ELR (cell line): ENCODE results near the gene RGS14.
"Not testable (repeated sequence)": the region's sequence is repeated elsewhere in the genome, so short reads cannot be mapped to it uniquely, and the experiment has no call there.

ENCODE experiments used
- DNase-seq: peaks from one replicate; pipeline ENCODE4 v3.0.0-alpha.2; 2015; ENCODE audit warnings: low read depth

Gene RGS14

GRCh38 chr5:177364159-177364962, 6.6 kb downstream of the RGS14 start:
- DNase-seq: peak; percentile 53

GRCh38 chr5:177365845-177366527, 8.3 kb downstream of the RGS14 start:
- DNase-seq: no peak

DNA sequence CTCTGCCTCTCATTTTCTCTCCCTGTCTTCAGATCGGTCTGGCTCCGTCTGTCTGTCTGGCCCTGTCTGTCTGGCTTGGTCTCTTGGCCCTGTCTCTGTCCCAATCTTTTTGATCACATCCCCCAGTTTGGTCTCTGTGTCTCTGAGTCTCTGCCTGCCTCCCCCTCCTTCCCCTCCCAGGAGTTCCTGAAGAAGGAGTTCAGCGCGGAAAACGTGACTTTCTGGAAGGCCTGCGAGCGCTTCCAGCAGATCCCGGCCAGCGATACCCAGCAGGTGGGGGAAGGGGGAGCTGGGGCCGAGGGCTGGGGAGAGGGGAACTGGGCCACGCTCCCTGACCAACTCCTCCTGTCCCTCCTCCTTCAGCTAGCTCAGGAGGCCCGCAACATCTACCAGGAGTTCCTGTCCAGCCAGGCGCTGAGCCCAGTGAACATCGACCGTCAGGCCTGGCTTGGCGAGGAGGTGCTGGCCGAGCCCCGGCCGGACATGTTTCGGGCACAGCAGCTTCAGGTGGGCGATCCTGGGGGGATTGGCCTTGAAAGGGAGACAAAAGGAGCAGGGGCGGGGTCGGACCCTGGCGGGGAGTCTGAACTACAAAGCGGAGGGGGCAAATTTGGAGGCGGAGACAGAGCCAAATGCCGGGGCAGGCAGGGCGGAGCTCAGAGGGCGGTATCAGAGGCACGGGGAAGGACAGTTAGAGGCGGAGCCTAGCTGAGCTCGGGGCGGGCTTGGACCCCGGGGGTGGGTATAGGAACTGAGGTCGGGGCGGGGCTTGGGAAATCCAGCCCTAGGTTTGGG, 9.0 kb downstream of the RGS14 start:
- DNase-seq: peak; percentile 86

DNA sequence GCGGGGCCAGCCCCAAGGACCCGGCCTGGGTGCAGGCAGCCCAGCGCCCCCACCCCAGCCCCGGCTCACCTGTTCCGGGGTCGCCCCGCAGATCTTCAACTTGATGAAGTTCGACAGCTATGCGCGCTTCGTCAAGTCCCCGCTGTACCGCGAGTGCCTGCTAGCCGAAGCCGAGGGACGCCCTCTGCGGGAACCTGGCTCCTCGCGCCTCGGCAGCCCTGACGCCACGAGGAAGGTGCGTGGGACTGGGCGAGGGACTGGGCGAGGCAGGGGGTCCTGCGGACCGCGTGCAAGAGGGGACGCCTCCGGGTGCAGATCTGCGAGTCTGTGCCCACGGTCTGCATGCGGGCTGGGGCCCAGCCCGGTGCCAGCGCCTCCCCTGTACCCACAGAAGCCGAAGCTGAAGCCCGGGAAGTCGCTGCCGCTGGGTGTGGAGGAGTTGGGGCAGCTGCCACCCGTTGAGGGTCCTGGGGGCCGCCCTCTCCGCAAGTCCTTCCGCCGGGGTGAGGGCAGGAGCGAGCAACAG, 9.7 kb downstream of the RGS14 start:
- no peak for DNase-seq

GRCh38 chr5:177367981-177368868, 10.5 kb downstream of the RGS14 start:
- DNase-seq: no peak

DNA sequence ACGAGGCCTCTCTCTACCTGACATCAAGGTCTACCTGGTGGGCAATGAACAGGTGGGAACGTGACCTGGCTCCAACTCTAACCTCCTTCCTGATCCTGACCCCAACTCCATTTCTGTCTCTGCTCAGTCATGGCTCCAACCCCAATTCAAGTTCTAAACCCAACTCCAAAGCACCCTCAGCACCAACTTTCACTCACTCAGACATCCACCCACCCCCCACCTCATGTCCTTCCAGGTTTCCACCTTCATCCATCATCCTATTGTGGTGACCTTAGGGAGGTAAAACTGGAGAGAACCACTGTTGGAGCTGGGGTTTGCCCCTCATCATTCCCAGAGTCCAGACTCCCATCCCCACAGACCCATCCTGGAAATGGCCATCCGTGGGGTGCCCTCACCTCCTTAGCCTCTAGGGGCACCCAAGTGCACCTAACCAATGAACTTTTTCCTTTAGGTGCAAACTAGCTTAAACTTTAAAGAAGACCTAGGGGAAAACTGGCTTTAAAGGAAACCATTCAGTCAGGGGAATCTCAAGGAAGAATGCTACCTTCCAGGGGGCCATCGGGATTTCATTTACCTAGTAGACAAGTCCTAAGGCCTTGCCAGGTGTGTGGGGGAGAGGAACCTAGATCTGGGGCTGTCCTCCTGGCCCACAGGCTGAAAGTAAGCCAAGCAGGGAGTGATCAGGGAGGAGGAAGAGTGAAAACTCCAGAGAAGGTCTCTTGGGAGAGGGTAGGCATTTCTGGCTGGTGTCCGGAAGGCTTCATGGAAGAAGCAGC, 11.3 kb downstream of the RGS14 start:
- peak; percentile 67 for DNase-seq

GRCh38 chr5:177369645-177370440, 12.1 kb downstream of the RGS14 start:
- no peak for DNase-seq

DNA sequence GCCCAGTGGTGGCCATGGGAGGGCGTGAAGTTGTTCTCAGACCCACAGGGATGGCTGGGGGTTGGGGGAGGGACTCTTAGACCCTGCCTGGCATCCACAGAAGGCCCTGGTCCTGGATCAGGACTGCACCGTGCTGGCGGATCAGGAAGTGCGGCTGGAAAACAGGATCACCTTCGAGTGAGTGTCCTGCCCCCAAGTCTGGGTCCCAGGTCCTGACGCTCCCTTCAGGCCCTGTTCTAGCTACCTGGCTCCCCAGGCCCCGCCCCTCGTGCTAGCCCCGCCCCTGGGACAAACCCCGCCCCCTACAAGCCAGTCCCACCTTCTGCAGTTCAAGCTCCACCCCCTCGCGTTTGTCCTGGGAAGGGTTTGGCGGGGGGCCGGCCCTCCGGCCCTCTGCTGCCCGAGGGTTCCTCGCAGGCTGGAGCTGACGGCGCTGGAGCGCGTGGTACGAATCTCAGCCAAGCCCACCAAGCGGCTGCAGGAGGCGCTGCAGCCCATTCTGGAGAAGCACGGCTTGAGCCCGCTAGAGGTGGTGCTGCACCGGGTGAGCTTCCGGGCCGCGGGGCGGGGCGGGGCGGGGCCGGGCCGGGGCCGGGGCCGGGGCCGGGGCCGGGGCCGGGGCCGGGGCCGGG, 12.9 kb downstream of the RGS14 start:
- peak; percentile 80 for DNase-seq

GRCh38 chr5:177371120-177372033, 13.7 kb downstream of the RGS14 start:
- DNase-seq: no peak

DNA sequence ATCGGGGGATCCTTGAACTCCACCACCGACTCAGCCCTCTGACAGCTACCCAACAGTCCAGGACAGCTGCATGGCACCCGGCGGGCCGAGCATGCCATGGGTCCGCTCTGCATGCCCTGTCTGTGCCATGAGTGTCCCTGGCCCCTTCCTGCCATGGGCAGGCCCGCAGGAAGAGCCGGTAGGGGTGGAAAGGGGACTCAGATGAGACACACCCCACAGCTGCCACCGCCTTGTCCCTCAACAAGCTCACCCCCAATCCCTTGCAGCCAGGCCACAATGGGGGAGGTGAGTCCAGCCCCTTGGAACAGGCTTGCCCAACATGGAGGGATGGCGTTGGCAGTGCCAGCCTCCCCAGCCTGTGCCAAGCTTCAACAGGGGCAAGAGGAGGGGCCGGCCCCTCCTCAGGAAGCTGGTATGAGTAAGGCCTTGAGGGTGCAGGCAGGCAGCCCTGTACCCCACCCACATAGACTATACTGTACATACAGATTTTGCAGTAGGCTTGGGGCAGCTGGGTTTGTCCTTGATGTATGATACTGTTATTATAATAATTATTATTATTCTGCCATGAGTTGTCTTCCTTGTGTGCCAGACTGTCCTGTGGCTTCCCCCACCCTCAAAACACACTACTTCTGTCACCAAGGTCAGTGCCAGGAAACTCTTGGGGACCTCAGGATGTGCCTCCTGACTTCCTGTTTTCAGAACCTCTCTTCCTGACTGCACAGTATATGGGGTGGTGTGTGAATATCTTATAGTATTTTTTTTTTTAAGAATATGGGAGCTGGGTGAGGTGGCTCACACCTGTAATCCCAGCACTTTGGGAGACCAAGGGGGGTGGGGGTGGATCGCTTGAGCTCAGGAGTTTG, 14.5 kb downstream of the RGS14 start:
- DNase-seq: no peak

GRCh38 chr5:177372910-177373309, 15.2 kb downstream of the RGS14 start:
- DNase-seq: no peak

- DNase-seq: no peak
Observed at GRCh38 chr5:177373806-177374205, 16.1 kb downstream of the RGS14 start.

DNA sequence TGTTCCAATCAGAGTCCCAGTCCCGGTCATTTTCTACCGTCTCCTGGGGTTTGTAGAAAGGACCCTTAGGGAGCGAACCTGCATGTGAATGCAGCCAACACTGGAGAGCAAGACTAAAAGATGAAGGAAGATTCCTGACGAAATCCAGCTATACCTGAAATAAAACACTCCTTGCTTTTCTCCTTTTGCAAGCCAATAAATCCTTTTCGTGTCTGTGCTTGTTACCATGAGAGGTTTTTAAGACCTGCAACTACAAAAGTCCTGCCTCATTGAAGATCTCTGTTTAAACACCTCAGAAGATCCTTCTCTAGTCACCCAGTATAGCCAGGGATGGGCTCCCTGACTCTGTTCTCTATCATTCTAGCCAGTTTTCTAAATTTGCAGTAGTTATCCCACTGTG, 16.5 kb downstream of the RGS14 start:
- DNase-seq: no peak

- DNase-seq: not testable (repeated sequence)
Observed at GRCh38 chr5:177375516-177375915, 17.8 kb downstream of the RGS14 start.

DNA sequence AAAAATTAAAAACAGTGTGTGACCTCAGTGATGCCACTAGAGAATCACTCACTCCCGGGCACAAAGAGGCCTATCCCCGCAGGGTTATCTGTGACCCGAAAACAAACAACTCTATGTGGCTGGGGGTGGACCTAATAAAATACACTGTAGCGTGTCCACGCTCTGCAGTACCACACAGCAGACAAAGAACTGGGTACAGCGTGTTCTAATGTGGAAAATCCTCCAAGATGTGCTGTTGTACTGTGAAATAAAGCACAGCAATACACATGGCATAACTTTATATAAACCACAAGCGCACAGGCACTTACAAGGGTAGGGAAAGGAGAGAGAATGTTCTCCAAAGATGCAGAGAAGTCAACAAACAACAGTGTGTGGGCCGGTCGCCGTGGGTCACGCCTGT, 18.4 kb downstream of the RGS14 start:
- no peak for DNase-seq

DNA sequence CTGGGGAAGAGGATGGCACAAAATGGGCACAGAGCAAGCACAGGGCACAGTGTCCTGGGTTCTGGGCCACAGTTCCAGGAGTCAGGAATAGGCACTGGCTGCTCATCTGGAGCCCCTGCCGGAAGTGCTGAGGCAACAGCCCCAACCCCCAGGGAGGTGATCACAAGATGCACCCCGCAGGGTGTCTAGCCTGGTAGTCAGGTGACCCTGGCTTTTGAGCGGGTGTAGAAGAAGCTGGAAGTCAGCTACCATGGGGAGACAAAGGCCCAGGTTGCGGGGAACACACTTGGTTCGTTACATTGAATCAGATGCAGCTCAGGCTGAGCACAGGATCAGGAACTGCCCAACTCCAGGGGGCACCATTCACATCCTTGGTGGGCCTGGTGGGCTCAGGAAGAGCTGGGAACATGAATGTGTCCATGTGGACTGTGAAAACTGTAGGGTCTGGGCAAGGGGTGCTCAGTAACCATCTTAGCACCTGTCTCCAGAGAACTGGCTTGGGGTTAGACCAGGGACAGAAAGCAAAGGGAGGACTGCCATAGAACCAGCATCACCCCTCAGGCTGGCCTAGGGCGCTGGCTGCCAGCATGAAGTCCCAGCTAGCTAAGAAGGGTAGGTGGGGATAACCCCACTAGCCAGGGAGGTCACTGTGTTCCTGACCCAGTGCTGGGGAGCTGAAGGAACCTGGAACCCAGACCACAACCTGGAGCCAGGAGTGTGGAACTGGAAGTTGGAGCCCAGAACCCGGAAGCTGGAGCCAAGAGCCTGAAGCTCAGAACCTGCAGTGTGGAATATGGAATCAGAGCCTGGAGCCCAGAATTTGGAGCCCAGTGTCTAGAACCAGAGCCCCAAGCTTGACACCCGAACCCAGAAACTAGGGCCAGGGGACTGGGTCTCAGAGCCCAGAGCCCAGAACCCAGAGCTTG, 20.4 kb downstream of the RGS14 start:
- DNase-seq: no peak
